SK-N-DZ (cell line): ENCODE measurements around the gene AGAP1.

ENCODE experiments used
- DNase-seq: peaks from one replicate; pipeline ENCODE4 v3.0.0-alpha.2; 2015; ENCODE audit warnings: low spot score

Gene AGAP1

DNA sequence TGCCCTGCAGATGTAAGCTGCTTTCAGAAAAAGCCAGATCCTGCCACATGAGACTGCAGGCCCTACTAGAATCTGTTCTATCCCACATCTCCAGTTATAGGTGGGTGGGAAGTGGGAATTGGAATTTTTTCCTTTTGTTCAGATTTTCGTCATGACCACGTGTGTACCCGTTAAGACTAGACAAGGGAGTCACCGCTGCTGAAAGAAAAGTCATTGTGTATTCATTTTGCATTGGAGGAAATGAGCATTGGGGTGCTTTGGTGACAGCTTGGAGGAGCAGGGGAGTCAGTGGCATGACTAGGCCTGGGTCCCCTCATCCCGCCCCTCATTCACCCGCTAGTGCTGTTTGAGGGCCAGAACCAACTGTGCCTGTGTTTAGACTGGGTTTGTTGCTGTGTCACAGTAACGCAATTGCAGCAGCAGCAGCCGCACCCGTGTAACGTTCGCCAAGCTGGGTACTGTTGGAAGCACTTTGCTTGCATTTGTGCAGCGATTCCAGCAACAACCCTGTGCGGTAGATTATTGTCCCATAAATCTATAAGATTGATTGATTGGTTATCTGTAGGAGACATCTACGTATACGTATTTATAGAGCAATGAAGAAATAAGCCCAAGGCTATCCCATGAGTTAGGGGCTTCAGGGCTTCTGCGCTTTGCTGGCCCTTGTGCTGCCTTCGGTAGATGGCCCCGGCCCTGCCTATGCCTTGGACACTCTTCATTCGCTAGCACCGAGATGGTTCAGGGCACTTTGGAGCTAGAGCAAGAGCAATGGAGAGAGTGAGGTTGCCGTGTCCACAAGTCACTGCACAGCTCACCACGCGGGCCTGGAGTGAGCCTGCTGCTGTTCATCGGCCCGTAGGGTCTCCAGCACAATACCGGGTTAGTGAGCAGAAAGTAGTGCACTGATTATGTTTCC lies 194.9 kb downstream of the AGAP1 start:
- DNase-seq, result no peak

DNA sequence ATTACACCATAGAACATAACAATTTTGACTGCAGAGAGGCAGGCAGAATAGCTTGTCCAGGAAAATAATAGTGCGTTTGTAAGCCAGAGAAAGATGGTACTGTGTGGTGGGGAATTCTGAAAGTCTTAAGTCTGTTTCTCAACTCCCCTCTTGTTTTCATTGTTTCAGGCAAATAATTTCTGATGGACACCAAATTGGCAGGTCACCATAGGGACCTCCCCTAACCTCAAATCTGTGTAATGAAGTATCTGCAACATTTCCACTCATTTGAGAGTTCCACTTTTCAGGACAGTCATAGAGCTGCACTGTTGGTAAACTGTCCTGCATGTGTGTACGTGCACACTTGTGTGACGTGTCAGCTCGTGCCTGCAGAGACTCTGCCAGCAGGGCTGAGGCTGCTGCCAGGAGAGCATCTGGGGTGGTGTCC lies 195.6 kb downstream of the AGAP1 start:
- no peak for DNase-seq

DNA sequence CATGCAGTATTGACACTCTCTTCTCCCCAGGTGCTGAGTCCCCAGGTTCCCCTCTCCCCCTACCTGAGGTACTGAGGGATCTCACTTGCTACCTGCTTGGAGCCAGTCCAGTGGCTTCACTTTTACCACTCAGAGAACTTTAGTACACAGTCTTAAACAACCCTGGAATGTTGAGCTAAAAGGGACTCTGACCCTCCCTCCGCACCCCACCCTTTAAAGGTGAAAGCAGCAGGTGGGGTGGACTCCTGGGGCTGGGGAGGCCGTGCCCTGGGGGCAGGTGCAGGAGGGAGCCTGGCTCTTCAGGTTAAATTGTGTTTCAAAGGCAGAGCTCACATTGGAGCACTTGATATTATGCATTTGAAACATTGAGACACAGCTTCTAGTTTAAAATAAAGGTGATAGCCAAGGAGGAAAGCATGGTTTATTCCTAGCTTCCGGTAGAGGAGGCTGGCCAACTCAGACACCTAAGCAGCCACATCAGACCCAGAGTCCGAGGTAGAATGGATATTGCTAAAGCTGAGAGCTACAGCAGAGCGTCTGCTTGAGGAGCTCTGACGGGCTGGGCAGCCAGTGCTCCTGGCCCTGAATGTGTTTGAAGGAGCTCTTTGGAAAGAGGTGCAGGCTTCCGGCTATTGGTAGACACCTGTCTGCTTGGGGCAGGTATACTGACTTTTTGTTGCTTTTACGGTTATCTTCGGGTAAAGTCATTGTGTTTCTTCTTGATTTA lies 196.4 kb downstream of the AGAP1 start:
- no peak for DNase-seq

DNA sequence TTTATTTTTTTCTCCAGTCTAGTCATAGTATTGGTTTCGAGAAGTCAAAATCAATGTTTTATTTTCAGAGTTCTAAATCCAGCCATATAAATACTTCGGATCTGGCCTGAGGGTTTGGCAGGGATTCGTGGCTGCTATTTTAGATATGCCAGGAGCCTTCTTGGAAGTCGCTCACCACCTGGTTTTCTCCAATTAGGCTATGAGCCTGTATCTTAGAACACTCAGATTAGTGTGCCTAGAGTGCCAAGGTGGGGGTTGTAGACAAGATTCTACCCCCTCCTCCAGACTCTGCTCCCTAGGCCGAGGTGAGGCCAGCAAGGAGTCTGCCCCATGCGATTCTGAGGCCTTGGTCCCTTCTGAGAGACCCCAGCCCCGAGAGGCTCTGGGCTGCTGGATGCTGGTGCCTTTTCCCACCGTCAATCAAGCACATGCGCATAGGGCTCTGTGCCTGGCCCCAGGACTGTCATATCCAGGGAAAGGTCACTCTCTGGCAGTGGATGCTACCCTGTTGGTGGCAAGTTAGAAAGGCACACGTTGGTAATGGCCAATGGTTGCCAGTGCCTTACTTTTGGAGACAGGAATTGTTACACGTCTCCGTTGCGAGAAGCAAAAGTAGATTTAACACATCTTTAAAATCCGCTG lies 197.1 kb downstream of the AGAP1 start:
- DNase-seq, result no peak

DNA sequence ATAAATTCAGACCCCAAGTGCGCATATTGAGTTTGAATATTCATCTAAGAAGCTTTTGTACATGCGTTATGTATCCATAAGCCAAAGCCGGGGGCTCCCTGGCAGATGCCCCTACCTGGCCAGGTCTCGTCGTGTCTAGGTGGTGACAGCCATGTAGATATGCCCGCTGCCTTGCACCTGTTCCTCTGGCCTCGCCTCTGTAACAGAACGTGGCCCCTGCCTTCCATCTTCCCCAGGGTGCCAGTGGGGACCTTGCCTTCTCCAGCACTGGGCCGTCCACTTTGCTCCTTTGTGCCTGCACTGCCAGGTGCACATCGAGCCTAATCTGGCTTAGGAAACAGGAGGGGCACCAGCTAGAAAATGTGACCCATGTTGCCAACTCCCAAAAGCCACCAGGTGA lies 198.2 kb downstream of the AGAP1 start:
- DNase-seq, result no peak

DNA sequence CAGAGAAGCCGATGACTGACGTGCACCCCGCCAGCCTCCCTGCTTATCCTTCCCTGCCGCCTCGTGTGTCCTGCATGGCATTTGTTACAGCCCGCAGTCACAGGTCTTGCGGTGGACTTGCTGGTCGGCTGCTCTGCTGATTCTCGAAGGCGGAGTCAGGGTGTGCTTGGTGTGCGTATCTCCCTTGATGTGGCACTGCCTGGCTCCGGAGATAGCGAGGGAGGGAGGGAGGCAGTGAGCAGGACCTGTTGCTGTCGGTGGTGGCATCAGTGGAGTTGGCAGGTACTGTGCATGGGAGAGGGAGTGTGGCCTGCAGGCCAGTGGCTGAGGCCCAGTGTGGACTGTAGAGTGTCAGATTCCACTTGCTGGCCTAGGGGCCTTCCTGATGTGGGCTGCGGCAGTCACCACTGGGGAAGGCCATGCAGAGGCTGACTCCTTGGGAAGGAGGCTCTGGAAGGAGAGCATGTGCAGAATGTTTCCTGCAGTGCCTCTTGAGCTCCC lies 198.9 kb downstream of the AGAP1 start:
- no peak for DNase-seq

DNA sequence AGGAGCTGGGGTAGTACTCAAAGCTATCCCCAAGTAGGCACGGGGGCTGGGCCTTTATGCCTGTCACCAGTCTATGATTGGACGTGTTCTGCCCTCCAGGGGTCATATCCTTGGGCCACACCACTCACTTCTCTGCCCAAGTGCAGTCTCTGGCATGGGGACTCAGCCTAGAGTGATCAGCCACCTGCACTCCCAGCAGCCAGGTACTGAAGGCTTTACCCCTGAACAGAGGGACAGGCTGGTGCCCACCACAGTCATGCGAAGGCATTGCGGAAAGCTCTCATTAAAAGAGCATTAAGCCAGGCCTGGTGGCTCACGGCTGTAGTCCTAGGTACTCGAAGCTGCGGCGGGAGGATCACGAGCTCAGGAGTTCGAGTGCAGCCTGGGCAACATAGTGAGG lies 199.4 kb downstream of the AGAP1 start:
- no peak for DNase-seq

DNA sequence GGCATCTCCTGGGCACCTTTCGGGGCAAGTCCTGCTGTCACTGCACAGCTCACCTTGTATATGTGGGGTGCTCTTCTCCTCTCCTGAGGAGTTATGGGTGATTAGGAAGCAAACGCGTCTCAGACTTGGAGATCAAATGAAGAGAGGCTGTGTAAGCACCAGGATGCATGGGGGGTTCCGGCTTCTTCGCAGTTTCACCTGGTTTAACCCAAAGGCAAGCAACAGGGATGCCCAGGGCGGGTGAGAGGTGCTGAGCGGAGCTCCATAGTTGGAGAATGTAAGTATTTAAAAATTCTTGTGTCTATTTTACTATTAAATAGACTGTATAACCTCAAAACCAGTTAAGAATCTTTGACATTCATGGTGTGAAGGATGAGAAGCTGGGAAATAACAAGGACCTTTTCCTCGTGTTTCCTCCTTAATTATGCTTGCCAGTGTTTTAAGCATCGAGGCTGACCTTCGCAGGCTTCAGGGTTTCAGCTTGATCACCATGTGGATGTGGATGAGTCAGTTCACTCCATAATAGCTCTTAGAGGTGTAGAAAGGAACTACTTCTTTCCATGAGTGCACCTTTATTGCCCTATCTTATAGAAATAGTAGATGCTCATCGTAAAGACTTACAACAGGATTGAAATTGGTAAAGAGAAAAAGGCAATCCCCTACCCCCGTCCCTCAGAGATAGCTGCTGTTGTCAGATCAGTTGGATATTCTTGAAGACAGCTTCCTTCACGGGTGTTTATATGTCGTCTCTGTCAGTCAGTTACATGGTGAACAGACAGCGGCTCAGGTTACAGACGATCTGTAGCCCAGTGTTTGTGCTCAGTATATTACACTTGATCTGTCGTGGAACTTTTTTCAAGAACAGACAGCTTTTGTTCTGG lies 201.1 kb downstream of the AGAP1 start:
- no peak for DNase-seq

DNA sequence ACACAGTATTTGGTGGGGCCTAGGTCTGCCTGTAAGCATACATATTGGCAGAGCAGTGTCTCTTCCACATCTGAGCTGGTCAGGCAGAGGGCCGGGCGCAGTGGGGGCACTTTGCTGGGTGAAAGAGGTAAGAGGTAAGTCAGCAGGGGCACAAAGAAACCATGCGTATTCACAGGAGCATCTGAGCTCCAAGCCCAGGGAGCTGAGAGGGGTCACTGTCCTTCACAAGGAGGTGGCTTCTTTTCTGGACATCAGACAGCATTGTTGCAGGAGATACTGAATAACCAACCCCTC lies 201.7 kb downstream of the AGAP1 start:
- DNase-seq, result no peak

DNA sequence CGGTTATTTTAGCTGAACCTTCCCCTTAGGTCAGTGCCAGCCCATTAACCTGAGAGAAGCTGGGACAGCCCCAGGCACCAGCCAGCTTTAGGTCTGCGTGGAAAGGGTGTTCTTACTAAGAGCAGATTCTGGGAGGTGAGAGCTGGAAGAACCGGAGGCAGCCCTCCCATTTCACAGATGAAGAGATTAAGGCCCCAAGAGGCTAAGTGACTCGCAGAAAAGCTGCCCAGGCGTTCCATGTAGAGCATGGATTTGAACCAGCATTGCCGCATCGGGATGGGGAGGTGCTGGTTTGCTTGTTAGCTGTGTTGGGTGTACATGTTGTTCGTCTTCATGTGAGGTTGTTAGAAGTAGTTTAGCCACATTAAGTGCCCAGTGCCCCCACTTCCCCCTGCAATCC lies 203.2 kb downstream of the AGAP1 start:
- DNase-seq, result no peak

DNA sequence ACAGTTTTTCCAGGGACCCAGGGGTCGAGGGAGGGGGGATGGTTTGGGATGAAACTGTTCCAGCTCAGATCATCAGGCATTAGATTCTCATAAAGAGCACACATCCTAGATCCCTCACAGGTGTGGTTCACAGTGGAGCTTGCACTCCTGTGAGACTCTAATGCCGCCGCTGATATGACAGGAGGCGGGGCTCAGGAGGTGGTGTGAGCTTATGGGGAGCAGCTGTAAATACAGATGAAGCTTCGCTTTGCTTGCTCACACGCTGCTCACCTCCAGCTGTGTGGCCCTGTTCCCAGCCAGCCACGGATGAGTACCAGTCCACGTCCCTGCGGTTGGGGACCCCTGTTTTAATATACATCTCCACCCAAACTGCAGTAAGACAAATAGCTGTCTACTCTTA lies 204.2 kb downstream of the AGAP1 start:
- no peak for DNase-seq

DNA sequence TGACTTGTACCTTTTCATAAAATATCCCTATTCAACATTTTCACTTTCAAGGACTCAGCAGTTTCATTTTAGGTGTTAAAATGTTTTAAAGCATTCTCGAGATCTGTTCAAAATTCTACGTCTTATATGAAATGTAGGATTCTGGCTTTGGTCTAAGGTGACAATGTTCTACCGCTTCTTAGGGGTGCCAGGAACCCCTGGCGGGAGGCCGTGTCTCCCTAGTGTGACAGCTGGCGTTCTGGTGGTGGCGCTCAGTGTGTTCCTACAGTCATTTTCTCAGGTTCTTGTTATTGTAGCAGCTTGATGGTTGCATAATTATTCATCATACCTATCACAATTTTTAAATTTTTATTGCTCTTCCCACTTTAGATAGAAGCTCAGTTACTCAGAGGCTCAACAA lies 204.6 kb downstream of the AGAP1 start:
- DNase-seq, result no peak

DNA sequence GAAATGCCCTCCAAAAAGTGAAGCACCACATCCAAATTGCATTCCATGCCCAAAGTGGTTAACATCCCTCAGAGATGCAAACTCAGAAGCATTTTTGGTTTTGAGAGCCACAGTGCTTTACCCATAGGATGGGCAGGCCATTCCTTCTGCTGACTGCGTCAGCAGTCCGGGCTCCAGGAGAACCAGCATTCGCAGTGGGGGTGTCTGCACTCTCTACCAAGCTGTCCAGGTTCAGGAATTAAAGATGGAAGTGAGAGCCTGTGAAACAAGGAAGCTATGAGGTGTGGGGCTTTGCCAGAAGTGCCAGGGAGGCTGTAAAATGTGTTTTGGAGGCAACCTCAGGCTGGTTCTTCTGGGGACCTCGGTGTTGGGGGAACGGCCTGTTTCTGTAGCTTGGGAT lies 205.7 kb downstream of the AGAP1 start:
- no peak for DNase-seq

DNA sequence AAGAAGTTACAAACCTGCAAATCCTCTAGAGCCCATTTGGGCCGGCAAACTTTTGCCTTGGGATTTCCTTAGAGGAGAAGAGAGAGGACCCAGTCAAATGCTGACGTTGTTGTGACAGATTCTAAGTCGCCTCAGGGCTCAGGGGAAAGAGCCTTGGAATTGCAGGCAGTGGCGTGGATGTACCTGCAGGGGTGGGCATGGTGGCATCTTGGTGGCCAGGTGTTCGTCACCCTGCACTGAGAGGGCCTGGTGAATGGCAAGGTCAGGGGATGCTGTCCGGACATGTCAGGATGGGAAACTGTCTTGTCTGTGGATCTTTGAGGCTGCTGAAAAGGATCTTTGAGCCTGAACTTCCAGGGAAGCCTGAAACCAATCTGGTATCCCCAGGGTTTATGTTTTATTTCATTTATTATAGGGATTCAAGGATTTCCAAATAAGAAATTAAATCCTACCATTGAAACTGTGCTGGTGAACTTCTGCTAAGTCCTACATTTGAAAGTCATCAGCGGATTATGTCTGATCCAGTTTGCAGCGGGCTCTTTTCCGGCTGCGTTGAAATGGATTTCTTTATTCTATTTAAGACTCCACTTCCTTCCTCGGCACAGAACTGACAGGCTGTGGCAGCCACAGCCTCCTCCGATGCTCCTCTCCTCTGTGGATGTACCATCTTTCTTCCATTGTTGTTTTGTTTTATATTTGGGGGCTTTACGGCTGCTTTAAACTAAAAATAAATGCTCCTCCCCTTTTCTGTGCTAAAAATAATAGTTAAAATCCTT lies 207.6 kb downstream of the AGAP1 start:
- no peak for DNase-seq

DNA sequence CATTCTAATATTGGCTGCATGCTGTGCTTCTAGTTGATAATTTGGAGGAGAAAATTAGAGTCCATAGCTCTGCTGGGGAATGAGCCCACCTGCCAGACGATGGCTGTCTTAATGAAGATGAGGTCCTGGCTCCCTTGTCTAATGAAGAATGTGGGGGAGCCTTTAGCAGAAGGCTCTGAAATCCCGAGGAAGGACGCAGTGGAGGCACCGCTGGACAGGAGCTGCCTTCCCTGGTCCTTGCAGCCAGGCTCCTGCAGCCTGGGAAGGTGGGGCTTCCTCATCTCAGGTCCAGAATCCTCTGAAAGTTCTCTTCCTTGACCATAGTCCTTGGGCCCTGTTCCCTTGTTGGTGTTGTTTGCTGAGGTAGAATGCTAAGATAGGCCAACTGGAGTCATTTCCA lies 208.3 kb downstream of the AGAP1 start:
- no peak for DNase-seq

DNA sequence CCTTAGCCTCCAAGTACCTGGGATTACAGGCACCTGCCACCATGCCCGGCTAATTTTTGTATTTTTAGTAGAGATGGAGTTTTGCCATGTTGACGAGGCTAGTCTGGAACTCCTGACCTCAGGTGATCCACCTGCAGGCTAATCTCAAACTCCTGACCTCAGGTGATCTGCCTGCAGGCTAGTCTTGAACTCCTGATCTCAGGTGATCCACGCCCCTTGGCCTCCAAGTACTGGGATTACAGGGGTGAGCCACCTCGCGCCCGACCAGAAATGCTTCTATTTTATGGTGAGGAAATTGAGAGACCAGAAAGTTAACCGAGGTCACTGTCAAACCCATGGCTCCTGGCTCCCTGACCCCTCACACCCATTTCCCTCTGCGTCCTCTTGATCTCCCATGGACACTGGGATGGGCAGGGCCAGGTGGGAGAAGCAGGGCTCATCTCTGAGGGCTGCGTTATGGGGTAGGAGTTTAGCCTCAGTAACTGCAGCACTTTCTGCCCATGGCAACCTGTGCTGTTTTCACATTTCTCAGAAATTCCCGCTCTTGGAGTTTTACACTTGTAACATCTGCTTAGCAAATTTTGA lies 210.0 kb downstream of the AGAP1 start:
- no peak for DNase-seq

DNA sequence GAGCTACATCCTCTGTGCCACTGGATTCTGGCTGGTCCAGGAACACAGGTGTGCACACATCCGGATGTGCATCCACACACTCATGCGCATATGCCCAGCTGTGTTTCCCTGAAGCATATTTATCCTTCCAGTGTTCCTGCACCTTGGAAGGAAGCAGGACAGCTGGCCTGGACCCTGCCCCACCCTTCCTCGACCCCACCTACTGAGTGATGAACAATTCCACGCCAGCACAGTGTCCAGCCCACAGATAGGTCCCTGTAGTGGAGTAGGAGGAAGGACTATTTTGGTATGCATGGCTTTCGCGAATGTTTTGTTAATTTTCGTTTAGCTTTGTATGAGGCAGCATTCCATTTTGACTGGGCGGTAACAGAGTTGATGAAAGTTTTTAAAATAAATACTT lies 211.5 kb downstream of the AGAP1 start:
- DNase-seq, result no peak

DNA sequence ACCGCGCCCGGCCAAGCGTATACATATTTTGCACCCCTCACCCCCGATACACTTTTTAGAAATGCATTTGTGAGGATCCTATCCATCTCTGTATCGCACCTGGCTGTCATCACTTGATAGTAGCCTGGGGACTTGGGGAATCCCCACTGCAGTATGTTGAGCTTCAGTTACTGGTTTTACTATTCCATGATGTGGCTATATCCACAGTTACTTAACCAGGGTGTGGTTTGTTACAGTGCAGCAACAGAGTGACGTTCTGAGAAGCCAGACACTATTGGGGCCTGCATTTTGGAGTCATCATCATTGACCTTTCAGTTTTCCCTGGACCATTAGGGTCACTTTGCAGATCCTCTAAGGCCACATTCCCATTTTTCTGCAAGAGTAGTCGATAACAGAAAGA lies 212.7 kb downstream of the AGAP1 start:
- DNase-seq, result no peak

DNA sequence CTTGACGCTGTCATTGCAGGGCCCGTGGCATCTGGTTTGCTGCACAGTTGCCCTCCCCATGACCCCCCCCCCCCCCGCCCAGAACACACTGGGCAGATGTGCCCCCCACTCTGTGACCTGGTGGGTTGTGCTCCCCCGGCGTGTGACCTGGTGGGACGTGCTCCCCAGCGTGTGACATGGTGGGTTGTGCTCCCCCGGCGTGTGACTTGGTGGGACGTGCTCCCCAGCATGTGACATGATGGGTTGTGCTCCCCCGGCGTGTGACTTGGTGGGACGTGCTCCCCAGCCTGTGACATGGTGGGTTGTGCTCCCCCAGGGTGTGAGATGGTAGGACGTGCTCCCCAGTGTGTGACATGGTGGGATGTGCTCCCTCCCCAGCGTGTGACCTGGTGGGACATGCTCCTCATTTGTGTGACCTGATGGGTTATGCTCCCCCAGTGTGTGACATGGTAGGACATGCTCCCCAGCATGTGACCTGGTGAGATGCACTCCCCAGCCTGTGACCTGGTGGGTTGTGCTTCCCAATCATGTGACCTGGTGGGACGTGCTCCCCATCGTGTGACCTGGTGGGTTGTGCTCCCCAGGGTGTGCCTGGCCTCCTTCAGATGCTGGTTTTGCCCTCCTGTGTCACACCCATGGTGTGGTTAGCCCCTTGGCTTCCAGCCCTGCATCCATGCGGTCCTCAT lies 213.7 kb downstream of the AGAP1 start:
- DNase-seq, result no peak
